OCI-M2 (cell line): ENCODE results near the gene RINL.

Experiments used
- DNase-seq: peaks from one replicate; lab custom pipeline; 2025; ENCODE audit not compliant: unreplicated experiment; lab: John Stamatoyannopoulos, UW

The RINL gene, protein sequence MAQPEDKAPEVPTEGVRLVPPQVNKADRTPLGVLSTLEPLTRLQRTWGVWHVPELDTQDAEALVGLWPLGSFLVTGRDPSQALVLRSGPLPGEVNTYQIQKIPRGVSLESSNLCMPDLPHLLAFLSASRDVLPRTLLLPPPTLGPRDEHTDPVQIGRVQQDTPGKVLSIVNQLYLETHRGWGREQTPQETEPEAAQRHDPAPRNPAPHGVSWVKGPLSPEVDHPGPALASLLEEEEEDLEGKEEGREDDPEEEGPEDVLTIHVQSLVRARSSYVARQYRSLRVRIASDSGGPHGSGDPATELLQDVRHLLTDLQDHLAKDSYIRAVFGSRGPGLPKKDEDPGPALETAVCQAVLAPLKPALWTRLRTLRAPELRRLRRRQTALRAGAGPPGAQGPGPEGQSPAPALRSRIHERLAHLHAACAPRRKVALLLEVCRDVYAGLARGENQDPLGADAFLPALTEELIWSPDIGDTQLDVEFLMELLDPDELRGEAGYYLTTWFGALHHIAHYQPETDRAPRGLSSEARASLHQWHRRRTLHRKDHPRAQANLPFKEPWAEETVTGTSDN

DNA sequence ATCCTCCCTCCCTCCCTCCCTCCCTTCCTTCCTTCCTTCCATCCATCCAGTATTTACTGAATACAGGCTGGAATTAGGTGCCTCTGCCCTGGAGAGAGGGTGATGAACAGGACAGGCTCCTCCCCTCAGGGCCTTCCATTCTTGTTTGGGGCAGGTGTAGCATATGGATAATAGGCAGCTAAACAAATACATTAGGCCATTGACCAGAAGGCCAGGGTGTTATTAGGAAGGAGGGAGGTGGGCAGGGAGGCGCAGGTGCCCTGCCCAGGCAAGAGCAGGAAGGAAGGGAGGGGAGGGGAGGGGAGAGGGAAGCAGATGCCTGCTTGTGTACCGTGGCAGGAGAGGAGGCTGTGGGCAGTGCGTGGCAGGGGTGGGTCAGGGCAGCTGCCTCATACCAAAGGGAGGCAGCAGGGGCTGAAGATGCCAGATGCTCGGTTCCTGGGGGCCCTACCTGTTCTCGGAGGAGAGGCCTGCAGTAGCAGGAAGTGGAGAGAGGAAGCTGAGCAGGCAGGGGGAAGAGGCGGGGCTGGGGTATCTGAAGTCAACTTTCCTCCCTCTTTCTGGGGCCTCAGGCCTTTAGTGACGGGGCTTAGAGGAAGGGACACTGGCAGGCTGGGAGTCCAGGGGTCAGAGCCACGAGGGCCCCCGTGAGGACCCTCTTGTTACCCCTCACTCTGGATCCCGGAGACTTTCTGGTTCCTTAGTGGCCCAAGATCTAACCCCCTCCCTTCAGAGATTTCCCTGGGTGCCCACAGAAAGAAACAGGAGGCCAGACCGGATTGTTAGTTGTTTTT is at the start of gene RINL:
RINL (minus strand) TSS at position 495 of the 794 bp plus-strand sequence. CDS start 1,533 bp downstream, outside the sequence.
- no peak for DNase-seq

DNA sequence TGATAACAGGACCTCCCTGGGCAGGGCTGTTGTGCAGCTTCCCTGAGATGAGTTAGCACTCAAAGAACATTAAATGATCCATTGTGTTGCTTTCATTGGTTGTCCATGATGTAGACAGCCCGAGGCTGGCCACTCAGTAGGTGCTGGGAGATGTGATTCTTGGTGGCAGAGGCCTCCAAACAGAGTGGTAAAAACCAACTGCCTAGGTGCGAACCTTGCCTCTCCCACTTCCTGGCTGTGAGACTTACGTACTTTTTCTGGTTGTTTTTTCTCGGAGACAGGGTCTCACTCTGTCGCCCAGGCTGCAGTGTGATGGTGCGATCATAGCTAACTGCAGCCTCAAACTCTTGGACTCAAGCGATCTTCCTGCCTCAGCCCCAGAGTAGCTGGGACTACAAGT is 46.3 kb upstream of the RINL start:
- no peak for DNase-seq

DNA sequence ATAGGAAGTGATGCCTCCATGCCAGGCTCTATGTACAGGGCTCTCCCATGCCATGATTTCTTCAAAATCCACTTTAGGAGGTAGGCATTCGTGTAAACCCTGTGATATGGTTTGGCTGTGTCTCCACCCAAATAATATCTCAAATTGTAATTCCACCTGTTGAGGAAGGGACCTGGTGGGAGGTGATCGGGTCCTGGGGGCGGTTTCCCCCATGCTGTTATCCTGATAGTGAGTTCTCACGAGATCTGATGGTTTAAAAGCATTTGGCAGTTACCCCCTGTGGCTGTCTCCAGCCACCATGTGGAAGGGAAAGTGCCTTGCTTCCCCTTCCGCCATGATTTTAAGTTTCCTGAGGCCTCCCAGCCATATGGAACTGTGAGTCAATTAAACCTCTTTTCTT is 44.4 kb upstream of the RINL start:
- DNase-seq: no peak

DNA sequence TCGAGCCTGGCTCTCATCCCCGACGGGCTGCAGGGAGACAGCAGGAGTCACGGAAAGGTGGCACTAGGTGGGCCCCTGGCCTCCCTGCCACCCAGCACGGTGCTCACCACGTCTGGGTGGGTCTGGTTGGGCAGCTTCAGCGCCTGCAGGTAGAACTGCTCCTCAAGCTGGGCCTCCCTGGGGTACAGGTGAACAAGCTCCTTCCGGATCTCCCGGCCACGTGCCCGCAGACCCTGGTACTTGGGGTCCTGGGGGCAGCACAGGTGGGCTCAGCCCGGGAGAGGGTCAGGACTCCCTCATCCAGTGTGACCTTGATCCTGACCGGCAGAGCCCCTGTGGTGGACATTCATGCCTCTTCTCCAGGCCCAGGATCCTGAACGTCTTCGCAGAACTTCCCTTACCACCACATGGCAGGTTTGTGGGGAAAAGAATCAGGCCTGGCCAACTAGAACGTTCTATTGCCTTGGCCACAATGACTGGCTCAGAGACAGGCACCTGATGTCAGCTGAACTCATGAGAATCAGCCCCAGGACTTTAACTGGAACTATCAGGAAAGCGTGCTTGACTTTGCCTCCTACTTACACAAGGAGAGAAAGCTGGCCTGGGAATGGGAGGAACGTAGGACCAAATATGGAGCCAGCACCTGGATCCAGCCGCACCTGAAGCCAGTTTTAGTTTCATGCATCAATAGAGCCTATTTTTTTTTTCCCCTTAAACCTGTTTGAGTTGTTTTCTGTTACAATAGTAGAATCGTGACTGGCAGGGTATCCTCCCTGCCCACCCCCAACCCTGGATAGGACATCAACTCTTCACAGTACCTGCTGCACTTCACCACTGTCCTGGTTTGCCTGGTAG is 43.6 kb upstream of the RINL start:
- no peak for DNase-seq

DNA sequence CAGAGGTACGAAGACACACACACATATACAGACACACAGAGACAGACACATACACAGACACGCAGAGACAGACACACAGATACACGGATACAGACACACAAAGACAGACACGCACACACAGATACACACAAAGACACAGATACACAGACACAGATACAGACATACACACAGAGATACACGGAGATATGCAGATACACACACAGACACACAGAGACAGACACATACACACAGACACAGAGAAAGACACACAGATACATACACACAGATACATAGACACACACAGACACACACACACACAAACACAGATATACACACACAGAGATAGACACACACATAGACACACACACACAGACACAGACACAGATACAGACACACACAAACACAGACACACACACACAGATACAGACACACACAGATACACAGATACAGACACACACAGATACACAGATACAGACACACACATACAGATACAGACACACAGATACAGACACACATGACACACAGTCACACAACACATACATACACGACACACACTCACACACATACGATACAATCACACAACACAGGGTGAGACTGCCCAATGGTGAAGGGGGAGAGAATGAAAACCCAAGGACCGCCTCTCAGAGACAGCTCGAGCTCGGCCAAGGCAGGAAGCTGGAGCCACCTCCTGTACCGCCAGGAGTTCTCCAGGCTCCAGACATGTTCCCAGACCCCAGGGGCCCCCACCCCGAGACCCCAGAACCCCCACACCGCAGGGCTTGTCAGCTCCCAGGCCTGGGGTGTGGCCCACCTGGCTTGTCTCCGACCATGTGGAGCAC is 42.7 kb upstream of the RINL start:
- DNase-seq: no peak

DNA sequence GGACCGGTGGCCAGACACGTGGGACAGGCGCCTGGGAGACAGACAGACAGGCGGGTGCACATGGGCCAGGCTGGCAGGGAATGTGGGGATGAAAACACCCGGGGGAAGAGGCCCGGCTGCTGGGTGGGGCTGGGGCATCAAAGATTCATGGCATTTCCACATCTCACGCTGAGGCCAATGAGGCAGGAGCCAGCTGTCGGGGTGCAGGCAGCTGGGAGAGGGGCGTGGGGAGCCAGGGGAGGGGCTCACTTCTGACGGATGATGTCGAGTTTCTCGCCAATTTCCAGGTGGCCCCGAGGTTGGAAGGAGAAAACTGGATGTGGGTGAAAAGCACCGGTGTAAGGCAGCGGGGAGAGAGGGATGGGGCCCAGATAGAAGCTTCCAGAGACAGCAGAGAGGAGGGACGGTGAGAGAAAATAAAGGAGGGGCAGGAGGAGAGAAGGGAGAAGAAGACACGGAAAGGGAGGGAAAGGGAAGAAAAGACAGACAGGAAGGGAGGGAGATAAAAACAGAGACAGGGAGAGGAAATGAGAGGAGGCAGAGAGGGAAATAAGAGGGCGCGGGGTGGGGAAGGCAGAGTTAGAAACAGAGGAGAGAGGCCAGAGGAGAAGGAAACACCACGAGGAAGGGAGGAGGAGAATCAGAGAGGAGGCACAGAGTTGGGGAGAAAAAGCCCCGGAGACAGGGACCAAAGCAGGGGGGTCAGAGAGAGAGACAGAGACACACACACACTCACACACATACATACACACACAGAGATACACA is 41.9 kb upstream of the RINL start:
- no peak for DNase-seq

DNA sequence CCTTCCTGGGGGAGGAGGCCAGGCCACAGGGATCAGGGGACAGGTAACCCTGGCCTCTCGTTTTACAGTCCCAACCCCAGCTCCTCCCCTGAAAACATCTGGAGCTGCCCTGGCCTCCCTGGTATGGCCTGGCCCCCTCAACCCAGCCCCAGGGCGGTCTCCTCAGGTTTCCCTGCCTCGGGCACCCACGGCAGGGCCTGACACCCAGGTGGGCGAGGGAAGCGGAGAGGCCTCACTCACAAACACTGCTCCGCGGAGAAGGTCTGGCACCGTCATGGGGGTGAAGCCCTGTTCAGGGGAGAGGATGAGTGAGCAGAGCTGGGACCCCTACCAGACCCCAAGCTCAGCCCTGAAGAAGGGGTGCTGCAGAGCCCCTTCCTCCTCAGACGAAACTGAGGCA is 40.5 kb upstream of the RINL start:
- DNase-seq: no peak

DNA sequence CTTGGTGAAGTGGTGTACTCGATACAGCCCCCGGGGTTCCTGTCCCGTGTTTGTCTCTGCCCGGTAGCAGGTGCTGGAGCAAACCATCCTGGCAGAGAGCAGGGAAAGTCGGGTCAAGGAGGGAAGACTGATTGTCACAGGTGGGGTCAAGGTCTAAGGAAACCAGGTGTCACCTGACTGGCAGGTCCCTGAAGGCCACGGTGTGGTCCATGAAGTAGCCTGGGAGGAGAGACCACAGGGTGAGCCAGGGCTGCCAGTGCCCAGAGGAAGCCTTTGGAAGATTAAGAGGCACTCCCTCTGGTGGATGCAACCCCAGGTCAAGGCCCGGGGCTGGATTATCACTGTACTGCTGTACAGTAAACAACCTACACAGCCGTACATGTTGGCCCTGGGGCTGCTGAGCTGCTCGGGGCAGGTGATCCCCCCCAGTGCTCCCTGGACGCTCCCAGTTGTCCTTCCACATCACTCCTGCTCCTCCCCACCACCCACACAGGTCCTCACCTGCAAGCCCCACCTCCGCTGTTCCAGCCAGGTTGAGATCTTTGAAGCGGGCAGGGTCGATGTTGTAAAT is 39.9 kb upstream of the RINL start:
- DNase-seq: peak; percentile 33

DNA sequence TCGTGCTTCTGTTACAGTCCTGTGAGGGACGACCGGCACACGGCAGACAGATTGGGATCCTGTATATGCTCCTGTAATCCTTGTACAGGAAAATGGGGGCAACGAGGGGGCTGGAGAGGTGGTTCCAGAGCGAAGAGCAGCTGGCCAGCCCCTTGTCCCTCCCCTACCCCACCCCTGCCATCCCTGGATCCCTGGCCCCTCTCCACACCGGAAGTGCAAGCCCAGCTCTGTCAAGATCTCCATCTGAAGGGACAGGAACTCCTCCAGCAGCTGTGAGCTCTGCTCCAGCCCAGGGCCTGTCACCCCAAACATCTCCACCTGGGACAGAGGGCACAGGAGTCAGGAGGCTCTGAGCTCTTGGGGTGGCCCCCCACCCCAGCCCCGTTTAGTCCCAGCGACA is 39.4 kb upstream of the RINL start:
- no peak for DNase-seq

DNA sequence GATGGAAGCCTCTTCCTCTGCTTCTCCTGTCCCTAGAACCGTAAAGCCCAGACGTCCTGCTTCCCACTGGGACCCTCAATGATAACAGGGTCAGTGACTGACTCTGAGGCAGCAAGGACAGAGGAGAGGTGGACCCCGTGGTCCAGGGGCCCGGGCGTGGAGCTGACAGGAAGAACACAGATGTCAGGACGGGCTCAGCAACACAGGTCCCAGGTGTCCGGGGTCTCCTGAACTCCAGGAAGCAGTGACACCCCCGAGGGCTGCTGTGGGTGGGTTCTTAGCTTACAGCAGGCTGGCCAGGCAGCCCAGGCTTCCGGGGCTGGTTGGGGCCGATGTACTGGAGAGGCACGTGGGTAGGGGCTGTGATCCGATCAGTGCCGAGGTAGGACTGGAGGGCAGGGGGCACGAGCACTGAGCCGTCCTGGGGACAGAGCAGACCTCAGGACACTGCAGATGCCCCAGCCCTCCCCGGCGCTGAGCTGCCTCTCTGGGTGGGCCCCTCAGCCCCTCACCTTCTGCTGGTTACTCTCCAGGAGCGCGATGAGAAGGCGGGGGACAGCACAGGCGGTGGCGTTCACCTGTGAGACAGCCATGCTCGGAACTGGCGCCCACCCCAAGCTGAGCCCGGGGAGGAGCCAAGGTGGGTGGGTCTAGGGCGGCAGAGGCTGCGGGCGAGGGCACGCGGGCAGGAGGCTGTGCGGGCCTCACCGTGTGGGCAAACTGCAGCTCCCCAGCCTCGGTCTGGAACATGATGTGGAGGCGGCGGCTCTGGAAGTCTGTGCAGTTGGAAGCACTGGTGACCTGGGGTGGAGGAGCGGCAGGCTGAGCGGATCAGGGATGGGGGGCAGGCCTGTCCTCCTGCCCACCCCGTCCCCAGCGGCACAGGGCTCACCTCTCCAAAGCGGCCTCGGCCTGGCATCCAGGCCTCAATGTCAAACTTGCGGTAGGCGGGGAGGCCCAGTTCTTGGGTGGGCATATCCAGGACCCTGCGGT is 37.5 kb upstream of the RINL start:
- no peak for DNase-seq

DNA sequence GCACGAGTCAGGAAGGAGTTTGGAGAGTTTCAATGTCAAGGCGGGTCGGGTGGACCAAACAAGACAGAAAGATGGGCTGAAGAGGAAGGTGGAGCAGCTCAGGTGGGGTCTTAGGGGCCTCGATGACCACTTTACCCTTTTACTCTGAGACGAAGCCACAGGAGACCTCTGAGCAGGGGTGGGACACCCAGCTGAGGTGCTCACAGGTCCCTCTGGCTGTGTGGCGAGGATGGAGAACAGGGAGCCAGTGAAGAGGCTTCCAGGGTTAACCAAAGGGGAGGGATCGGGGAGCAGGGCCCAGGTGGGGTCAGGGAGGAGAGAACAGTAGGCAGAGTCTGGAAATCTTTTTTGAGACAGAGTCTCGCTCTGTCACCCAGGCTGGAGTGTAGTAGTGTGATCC is 35.9 kb upstream of the RINL start:
- DNase-seq: no peak

DNA sequence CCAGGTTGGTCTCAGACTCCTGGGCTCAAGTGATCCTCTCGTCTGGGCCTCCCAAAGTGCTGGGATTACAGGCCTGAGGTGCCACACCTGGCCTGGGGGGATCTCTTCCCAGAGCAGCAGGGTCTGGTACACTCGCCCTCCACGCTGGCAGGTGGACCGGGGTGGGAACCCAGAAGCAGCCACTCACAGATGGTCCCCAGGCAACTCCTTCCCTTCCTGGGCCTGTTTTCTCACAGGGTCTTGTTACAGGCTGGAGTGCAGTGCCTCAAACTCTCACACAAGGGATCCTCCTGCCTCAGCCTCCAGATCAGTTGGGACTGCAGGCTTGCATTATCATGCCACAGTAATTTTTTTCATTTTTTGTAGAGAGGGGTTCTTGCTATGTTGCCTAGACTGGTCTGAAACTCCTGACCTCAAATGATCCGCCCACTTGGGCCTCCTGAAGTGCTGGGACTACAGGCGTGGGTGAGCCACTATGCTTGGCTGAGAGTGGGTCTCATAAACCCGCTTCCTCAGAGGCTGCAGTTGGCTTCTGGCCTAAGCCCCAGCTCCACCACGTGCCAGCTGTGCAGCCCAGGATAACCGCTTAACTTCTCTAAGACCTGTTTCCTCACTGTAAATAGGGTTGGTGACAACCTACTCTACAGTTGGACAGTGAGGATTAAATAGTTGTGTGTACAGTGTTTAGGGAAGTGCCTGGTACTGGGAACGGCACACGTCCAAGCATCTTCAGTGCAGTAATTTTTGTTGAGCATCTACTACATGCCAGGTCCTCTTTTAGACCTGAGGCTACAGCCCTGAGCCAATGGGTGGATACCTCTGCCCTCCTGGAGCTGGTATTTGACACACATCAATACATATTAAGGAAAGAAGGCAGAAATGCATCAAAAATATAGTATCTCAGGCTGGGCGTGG is 34.8 kb upstream of the RINL start:
- no peak for DNase-seq

DNA sequence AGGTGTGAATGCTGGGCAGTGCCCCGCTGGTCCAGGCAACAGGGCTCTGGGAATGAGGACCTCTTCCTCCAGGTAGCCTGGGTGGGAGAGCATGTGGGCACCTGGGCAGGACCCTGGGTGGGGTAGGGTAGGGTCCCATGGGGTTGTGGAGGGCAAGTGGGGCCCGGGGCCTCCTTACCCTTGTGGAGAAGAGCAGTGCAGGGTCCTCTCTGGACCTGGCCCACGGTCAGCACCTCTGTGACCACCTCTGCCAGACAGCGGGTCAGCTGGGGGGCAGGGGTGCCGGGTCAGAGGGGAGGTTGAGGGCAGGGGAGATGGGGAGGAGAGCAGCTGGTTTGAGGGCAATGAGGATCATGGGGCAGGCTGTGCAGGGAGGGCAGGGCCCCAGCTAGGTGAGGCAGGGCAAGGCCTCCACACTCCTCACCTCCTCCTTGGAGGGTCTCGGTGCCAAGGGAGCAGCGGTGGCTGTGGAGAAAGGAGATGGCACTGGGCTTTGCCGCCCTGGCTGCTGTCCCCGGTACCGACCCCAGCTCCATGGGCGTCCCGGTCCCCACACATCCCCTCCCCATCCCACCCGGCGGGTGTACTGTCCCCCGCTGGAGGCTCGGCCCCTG is 33.4 kb upstream of the RINL start:
- no peak for DNase-seq

DNA sequence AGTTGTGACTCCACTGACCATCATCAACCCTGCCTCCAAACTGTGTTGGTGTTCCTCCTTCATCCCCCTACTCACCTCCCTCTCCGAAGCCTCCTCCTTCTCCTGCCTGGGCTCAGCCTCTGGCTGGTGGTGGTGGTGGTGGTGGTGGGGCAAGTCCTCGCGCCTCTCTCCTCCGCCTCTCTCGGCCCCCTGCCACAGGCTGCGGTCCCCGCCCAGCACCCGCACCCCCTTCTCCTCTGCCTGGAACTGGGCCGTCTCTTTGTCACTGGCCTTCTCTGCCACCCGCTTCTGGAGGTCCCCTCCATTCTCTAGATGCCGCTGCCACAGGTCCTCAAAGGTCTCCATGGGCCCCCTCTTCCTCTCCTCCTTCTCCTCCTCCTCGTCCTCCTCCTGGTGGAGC is 32.4 kb upstream of the RINL start:
- DNase-seq: no peak

DNA sequence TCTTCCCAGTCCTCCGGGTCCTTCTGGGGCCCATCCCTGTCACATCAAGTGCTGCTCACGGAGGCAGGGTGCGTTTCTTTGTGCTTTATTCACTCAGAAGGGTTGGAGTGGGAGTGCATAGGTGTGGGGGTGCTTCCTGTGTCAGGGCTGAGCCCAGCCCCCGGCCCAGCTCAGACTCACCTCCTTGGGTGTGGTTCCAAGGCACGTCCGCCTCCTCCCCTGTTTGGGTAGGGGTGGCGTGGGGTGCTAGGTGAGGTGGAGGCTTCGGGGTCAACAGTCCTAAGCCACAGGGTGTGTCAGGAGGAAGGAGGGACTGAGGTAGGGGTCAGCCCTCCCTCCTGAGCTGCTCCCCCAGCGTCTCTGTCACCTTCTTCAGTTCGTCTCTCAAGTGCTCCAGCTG is 30.8 kb upstream of the RINL start:
- no peak for DNase-seq

DNA sequence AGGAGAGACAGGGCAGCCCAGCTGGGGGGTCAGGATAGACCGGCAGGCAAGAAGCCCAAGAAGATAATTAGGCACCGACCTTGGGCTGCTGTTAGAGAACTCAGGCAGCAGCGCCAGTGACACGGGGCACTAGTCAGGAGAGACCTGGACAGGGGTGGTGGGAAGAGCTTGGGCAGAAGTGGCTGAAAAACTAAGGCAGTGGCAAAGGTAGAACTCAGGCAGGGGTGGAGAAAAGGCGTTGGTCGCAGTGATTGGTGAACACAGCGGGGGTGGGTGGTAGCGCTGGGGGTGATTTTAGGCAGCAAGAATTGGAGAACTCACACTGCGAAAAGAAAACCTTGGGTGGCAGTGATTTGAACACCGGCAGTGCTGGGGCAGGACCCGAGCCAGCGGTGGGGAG is 29.6 kb upstream of the RINL start:
- no peak for DNase-seq

DNA sequence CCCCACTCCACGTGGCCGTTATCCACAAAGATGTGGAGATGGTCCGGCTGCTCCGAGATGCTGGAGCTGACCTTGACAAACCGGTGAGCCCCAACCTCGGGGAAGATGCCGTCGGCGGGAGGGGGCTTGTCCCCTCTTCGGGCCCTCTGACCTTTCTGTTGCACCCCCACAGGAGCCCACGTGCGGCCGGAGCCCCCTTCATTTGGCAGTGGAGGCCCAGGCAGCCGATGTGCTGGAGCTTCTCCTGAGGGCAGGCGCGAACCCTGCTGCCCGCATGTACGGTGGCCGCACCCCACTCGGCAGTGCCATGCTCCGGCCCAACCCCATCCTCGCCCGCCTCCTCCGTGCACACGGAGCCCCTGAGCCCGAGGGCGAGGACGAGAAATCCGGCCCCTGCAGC is 29.2 kb upstream of the RINL start:
- DNase-seq: no peak
